Measurements from ENCODE around the gene EEF1A1.

EEF1A1 gene

DNA sequence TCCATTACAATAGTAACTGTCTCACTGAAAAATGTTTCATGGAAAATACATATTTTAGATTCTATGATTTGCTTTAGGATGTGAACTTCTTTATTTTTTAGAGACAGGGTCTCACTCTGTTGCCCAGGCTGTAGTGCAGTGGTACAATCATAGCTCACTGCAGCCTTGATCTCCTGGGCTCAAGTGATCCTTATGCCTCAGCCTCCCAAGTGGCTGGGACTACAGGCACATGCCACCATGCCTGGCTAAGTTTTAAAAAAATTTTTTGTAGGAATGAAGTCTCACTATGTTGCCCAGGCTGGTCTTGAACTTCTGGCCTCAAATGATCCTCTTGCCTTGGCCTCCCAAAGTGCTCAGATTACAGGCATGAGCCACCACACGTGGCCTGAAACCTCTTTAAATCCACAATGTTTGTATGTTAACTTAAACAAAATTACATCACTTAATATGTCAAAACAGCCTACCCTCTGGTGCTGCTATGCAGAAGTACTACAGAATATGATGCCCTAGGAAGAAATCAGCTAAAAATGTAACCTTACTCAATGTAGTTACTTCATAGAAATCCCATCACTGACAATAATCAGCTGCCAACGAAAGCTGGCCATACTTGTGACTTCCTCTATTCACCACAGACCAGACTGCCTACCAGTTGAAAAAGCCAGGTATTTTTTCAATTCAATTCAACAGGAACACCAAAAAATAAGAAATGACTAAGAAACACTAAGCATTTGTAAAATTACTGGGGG is 17.6 kb downstream of the EEF1A1 start:
- DNase-seq, result no peak

DNA sequence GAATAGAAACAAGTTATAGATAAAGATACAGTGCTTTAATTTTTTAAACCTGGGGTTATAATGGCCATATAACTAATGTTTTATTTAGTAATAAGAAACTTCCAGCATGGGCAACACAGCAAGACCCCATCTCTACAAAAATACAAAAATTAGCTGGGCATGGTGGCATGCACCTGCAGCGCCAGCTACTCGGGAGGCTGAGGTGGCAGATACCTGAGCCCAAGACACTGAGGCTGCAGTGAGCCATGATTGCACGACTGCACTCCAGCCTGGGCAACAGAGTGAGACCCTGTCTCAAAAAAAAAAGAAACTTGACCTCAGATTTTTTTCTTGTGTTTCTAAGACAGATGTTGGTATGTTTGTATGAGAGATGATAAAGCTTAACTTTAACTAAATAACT is 22.9 kb downstream of the EEF1A1 start:
- DNase-seq, result no peak

DNA sequence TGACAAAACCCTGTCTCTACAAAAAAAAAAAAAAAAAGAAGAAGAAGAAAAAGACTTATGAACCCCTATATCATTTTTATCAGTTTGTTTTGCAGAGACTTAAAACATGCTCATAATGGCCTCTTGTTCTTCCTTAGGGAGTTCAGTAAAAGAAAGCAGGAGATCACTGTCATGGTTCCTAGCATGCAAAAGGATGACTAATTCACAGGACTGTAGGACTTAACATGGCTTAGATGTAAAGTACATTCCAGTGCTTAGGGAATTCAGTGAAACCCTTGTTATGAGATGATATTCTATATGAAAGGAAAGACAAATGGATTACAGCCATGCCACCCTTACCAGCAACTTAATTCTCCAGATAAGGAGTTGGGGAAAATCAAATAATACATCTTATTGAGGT is 29.5 kb downstream of the EEF1A1 start:
- no peak for DNase-seq

DNA sequence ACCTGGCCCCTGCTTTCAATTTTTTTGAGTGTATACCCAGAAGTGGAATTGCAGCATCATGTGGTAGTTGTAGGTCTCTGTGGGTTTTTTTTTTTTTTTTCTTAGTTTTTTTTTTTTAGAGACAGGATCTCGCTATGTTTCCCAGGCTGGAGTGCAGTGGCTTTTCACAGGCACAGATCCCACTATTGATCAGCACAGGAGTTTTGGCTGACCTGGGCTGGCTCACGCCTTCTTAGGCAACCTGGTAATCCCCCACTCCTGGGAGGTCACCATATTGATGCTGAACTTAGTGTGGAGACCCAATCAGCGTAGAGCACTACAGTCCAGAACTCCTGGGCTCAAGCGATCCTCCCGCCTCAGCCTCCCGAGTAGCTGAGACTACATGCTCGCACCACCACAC is 33.4 kb downstream of the EEF1A1 start:
- DNase-seq, result no peak

DNA sequence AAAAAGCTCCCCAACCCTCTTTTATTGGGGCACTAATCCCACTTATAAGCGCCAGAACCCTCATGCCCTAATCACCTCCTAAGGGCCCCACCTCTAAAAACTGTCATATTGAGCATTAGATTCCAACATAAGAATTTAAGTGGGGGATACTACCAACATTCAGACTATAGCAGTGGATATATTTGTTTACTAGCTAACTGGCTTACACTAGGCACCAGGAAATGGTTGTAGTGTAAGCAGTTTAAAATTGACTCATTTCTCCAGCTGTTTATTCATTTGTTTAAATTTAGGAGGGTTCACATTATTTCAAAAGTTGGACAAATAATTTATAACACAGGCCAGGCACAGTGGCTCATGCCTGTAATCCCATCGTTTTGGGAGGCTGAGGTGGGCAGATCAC is 36.4 kb downstream of the EEF1A1 start:
- DNase-seq, result no peak

DNA sequence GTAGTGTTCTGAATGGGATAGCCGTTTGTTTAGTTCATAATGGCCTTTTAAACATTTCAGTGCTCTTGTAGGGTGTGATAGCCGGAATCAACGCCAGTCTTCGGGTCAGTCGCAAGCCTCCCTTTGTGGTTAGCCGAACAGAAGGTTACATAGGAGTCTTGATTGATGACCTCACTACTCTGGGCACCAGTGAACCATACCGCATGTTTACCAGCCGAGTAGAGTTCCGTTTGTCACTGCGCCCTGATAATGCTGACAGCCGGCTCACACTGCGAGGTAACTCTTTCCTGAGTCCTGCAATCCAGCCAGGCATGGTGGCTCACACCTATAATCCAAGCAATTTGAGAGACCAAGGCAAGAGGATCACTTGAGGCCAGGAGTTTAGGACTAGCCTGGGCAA is 38.9 kb downstream of the EEF1A1 start:
- DNase-seq, result no peak

DNA sequence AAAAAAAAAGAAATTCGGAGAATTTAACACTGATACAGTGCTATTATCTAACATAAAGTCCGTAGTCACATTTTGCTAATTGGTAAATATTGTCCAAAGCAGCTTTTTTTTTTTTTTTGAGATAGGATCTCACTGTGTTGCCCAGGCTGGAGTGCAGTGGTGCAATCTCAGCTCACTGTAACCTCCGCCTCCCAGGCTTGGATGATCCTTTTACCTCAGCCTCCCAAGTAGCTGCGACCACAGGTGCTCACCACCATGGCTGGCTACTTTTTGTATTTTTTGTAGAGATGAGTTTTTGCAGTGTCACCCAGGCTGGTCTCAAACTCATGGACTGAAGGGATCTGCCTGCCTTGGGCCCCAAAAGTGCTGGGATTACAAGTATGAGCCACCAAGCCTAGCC is 43.4 kb downstream of the EEF1A1 start:
- DNase-seq, result no peak

DNA sequence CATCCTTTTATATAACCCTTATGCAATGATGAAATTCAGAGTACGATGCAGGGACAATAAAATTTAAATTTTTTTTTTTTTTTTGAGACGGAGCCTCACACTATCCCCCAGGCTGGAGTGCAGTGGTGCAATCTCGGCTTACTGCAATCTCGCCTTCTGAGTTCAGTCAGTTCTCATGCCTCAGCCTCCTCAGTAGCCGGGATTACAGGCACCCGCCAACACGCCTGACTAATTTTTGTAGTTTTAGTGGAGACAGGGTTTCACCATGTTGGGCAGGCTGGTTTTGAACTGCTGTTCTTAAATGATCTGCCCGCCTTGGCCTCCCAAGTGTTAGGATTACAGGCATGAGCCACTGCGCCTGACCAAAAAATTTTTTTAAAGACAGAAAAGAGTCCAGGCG is 44.1 kb downstream of the EEF1A1 start:
- no peak for DNase-seq

DNA sequence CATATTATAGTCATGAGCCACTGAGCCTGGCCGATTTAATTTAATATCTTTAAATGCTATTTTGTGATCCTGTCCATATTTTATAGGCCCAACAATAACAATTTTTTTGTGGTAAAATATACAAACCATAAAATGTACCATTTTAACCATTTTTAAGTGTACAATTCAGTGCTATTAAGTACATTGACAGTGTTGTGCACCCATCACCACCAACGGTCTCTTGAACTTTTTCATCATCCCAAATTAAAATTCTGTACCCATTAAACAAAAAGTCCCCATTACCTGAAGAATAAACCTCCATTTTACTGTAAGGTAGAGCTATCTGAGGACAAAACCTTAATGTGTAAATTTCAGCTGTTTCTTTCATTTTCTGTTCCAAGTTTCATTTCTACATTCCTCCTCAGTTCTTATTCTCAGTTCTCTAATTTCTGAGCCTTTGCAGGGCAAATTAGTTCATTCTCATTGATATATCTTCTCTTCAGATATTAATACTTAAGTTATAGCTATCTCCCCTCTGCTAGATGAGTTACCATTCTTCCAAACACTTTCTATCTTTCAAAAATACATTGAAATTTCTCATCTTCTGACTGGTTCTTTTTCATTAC is 49.0 kb downstream of the EEF1A1 start:
- no peak for DNase-seq
